Transverse colon (tissue), 3 donors: ENCODE data around the gene HS3ST5.

Experiments used
- EP300 ChIP-seq: sonication (generic); formaldehyde crosslinking; IDR thresholded peaks from one replicate; pipeline ENCODE4 v1.6.1; 2017; ENCODE audit warnings: antibody characterized with exemption, low read depth
- TF ChIP-seq, protein P1 (sequence below), 5 experiments: fragments of 200-600 bp in 3 of 5; fragments of 450-650 bp in 2 of 5; sonication (generic) in 3 of 5; IDR thresholded peaks; 1 replicate in 2 of 5; 2 replicates in 3 of 5; pipeline ENCODE4 v1.5.1; 2016 to 2017; ENCODE audit warnings: antibody characterized with exemption in 5 of 5, inconsistent platforms in 3 of 5, mild to moderate bottlenecking in 2 of 5, moderate library complexity in 1 of 5

DNA sequence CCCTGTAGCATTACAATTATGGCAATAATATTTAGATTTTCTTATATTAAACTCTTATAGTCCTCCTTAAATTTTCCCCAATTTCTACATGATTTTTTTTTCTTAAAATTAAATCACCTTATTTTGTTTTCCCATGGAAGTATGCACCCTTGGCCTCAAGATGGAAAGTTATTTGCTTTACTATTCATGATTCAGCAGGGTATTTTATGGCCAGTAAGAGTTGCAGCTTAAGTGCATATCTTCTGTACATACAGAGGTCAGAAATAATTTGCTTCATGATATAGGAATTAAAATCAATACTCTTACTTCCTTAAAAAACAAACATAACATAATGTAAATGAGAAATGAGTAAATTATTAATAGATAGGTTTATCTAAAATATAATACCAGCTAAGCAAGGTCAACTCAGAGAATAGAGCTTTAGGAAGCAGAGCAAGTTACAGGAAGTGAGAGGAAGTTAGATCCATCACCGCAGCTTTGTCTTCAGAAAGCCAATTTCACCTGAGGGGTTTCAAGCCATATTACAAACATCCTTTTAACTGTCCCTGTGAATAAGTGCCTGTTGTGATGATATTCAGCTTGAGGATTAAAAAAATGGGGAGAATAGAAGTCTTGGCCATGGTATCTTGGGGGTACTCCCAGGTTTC is 24.6 kb upstream of the HS3ST5 start:
- TF ChIP-seq EP300: no peak
- TF ChIP-seq, protein P1, sequence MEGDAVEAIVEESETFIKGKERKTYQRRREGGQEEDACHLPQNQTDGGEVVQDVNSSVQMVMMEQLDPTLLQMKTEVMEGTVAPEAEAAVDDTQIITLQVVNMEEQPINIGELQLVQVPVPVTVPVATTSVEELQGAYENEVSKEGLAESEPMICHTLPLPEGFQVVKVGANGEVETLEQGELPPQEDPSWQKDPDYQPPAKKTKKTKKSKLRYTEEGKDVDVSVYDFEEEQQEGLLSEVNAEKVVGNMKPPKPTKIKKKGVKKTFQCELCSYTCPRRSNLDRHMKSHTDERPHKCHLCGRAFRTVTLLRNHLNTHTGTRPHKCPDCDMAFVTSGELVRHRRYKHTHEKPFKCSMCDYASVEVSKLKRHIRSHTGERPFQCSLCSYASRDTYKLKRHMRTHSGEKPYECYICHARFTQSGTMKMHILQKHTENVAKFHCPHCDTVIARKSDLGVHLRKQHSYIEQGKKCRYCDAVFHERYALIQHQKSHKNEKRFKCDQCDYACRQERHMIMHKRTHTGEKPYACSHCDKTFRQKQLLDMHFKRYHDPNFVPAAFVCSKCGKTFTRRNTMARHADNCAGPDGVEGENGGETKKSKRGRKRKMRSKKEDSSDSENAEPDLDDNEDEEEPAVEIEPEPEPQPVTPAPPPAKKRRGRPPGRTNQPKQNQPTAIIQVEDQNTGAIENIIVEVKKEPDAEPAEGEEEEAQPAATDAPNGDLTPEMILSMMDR (IDR thresholded peaks at IDR 0.05): no peak
